Activated CD8-positive, alpha-beta memory T cell treated with anti-CD3 and anti-CD28 coated beads, Interleukin-2, amount 50 U/mL, for 24 hours (primary cell): ENCODE results near the gene TCF7L2.
"Not testable (repeated sequence)": the region's sequence is repeated elsewhere in the genome, so short reads cannot be mapped to it uniquely, and the experiment has no call there.

Source experiments
- DNase-seq: peaks from one replicate; pipeline ENCODE4 v3.0.0-alpha.2; 2020; ENCODE audit errors: extremely low read depth

TCF7L2 gene

GRCh38 chr10:113047151-113047550 is 97.1 kb downstream of the TCF7L2 start:
- DNase-seq = no peak

- no peak for DNase-seq
Observed at GRCh38 chr10:113047605-113047962, 97.5 kb downstream of the TCF7L2 start.

- no peak for DNase-seq
Observed at GRCh38 chr10:113047963-113048781, 98.1 kb downstream of the TCF7L2 start.

- no peak for DNase-seq
Observed at GRCh38 chr10:113049881-113050280, 99.8 kb downstream of the TCF7L2 start.

- DNase-seq = no peak
Observed at GRCh38 chr10:113052076-113052830, 102.2 kb downstream of the TCF7L2 start.

GRCh38 chr10:113053091-113053490 is 103.0 kb downstream of the TCF7L2 start:
- DNase-seq = no peak

GRCh38 chr10:113053881-113054280 is 103.8 kb downstream of the TCF7L2 start:
- no peak for DNase-seq

GRCh38 chr10:113055458-113055857 is 105.4 kb downstream of the TCF7L2 start:
- no peak for DNase-seq

GRCh38 chr10:113056030-113056429 is 106.0 kb downstream of the TCF7L2 start:
- DNase-seq = no peak

GRCh38 chr10:113056441-113057021 is 106.5 kb downstream of the TCF7L2 start:
- DNase-seq = no peak

GRCh38 chr10:113057948-113058522 is 108.0 kb downstream of the TCF7L2 start:
- DNase-seq = no peak

GRCh38 chr10:113058523-113059370 is 108.7 kb downstream of the TCF7L2 start:
- no peak for DNase-seq

GRCh38 chr10:113059371-113059780 is 109.3 kb downstream of the TCF7L2 start:
- no peak for DNase-seq

- no peak for DNase-seq
Observed at GRCh38 chr10:113060201-113061053, 110.4 kb downstream of the TCF7L2 start.

- no peak for DNase-seq
Observed at GRCh38 chr10:113061054-113061430, 111.0 kb downstream of the TCF7L2 start.

GRCh38 chr10:113061557-113061956 is 111.5 kb downstream of the TCF7L2 start:
- DNase-seq = no peak

- DNase-seq = no peak
Observed at GRCh38 chr10:113063043-113063967, 113.3 kb downstream of the TCF7L2 start.

GRCh38 chr10:113064039-113064438 is 114.0 kb downstream of the TCF7L2 start:
- no peak for DNase-seq

GRCh38 chr10:113066120-113066519 is 116.1 kb downstream of the TCF7L2 start:
- DNase-seq = not testable (repeated sequence)
